TTC549 (cell line): Measurements from ENCODE around the gene TNFRSF11A.

Experiments
- FAIRE-seq: peaks from 2 replicates; lab custom pipeline; 2012; peaks lifted over from hg19 to GRCh38; lab: Jason Lieb, UNC

TNFRSF11A gene

GRCh38 chr18:62384610-62385097, 59.5 kb downstream of the TNFRSF11A start:
- no peak for FAIRE-seq

GRCh38 chr18:62386091-62386490, 61.0 kb downstream of the TNFRSF11A start:
- FAIRE-seq, result no peak

DNA sequence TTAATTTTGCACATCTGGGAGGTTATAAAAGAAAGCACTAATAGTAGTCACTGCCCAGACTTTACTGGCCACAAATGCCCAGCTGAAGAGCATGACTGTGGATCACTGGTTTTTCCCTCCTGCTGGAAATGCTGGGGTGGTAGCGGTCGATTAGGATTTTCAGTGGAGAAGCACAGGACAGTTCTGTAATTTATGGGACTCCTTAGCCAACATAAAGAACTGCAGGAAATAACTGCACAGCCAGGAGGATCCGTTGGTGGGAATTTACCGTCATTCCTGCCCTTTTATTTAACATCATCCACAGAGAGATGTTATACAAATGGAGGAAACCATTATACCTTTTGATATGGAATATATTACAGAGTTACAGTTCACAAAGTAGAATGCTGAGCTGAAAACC, 61.5 kb downstream of the TNFRSF11A start:
- no peak for FAIRE-seq

GRCh38 chr18:62387257-62387656, 62.1 kb downstream of the TNFRSF11A start:
- FAIRE-seq, result no peak

- no peak for FAIRE-seq
Measured at GRCh38 chr18:62388855-62389760, 64.0 kb downstream of the TNFRSF11A start.

DNA sequence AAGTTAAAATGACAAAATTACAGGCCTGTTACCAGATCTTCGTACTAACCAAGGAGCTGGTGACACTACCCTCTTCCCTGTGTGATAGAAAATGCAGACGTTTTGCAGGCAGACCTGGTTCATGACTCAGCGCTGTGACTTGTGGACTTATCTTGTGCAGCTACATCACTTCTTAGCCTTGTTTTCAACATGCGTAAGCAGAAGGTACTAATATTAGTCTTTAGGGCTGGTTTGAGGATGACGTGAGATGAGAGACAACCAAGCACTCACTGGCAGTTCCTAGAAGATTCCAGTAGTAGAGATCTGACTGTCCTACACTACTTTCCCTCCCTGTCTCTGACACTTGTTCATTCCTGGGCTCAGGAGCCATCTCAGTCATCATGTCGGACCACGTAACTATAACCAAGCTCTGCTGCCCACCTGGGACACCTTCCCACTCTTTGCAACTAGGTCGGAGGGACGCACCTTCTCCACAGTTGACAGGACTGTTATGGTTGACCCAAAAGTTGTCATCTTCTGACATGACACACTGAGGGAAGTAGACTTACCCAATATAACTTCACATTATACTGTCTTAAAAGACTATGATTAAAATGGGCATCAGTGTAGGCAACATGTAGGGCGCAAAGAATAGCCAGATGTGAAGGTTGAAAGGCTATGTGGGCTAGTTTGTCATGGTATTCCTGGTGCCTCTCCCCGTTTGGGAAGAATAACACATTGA, 64.8 kb downstream of the TNFRSF11A start:
- no peak for FAIRE-seq

- no peak for FAIRE-seq
Measured at GRCh38 chr18:62394006-62394763, 69.1 kb downstream of the TNFRSF11A start.

DNA sequence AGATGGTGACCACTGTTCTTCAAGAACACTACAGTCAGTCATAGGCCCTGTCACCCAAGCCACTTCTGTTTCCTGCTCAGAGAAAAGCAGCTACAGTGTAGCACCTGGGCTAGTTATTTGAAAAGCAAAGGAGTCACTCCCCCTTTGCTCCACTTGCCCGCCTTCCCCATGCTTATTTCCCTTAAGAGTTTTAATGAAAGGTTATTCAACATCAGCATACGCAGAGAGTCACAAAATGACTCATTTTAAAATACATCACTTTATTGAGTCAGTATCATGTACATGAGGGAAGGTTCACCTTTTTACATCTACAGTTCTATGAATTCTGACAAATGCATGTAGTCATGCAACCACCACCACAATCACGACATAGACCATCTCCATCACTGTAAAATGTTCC, 71.3 kb downstream of the TNFRSF11A start:
- no peak for FAIRE-seq

- FAIRE-seq, result no peak
Measured at GRCh38 chr18:62396967-62397366, 71.9 kb downstream of the TNFRSF11A start.

DNA sequence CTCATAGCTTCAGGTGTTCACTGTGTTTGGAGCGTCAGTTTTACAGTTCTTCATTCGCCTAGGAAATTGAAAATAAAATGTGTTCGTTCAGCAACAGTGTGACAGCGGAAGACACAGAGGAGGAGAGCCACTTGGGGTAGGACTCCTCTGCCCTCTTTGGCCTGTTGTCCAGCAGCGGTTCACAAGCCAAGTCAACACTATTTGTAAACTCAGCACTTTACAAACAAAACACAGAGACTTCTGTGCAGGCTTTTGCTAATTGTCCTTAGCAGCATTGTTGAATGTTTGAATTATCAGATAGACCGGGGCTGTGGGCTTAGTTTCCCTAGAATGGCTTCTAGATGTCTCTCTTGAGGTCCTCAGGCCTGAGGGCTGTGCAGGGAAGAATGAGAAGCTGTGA, 73.2 kb downstream of the TNFRSF11A start:
- FAIRE-seq, result no peak

GRCh38 chr18:62399276-62399675, 74.2 kb downstream of the TNFRSF11A start:
- no peak for FAIRE-seq

- no peak for FAIRE-seq
Measured at GRCh38 chr18:62399781-62400308, 74.7 kb downstream of the TNFRSF11A start.

DNA sequence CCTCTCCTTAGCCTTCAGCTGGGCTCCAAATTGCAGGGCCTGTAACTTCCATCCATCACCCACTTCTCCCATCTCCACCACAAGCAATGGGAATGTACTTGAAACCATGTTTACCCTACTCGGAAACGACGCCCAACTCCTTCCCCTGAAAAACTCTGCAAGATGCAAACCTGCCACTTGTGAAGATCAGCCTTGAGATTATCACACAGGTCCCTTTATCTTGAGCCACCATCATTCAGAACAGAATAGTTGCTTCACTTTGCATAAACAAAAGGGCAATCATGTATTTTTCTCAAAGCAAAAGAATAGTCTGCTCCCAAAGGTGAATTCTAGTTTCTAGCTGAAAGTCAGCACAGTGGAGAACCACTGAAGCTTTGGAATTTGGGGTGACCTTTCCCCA, 75.8 kb downstream of the TNFRSF11A start:
- FAIRE-seq, result no peak

- no peak for FAIRE-seq
Measured at GRCh38 chr18:62402342-62402948, 77.3 kb downstream of the TNFRSF11A start.

DNA sequence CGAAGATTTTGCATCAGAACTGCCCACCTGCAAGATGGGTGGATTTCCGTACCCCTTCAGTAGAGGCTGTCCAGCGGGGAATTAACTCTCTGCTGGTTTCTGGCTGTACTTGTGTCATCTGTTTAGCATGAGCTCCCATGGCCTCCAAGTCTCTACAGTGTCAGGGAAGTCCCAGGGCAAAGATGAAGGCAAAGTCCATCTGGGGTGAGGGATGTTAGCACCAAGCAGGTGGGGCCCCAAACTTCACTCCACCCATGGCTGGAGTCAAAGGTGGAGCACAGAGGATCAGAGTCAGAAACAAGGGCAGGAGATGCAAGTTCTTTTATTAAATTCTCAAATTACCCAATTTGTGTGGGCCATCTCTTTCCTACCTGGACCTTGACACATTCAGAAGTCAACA, 78.0 kb downstream of the TNFRSF11A start:
- FAIRE-seq, result no peak

DNA sequence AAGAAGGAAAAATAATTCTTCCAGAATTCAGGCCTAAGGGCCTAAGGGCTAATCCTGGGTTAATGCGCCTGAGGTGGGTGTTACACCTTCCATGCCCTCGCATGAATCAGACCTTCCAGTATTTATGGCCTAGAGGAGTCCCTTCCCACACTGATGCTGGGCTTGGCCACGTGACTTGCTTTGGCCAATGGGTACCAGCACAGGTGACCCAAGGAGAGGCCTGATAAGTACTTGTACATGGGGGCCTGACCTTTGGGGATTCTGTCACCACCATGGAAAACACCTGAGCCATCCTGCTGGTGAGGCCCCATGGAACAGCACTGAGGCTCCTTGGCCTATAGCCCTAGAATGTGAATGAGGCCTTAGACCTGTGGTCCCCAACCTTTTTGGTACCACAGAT, 79.8 kb downstream of the TNFRSF11A start:
- FAIRE-seq, result no peak

- FAIRE-seq, result no peak
Measured at GRCh38 chr18:62407660-62408059, 82.5 kb downstream of the TNFRSF11A start.

DNA sequence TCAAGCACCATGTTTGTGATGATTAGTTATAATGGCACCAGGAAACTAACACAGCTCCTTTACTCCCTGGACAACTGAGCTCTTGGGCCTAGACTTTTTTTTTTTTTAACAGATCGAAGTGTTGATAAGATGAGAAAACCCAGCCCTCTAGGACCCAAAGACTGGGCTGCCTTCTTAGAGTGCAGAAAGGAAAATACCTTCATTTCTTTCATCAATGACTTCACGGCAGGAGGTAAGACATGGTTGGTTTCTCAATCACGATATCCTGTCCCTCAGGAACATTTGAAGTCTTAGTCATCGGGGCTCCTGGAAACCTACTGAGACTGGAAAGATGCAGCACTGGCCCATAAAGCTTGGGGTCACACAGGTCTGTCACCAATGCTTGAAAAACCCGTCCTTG, 84.7 kb downstream of the TNFRSF11A start:
- FAIRE-seq, result no peak

- FAIRE-seq, result no peak
Measured at GRCh38 chr18:62412231-62412979, 87.3 kb downstream of the TNFRSF11A start.

- FAIRE-seq, result no peak
Measured at GRCh38 chr18:62413206-62413605, 88.1 kb downstream of the TNFRSF11A start.

DNA sequence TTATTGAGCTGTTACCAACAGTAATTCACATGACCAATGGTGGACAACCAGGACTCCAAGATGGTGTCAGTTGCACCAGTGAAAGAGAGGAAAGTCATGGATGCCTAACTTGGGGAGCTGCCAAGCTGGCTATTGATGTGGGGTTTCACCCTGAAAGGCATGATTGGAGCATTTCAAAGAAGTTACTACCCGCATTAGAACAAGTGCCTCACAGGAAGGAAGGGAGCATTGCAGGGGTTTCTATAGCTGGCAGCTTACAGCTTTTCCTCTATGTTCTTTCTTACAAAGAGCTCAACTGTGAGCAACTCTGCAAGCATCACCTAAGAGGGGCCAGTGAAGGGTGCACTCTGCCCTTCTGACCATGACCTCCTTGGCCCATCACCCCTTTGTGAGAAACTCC, 93.1 kb downstream of the TNFRSF11A start:
- no peak for FAIRE-seq
